Measurements from ENCODE around the gene GPX4.

- TF ChIP-seq TAF1 (IDR thresholded peaks at IDR 0.05; ENCODE audit: borderline replicate concordance, insufficient read depth, low read length) (no peak), POLR2AphosphoS5 (IDR thresholded peaks at IDR 0.05; ENCODE audit: low read depth, low read length) (no peak), REST (IDR thresholded peaks at IDR 0.05; ENCODE audit: insufficient read depth in 1 of 2, low read depth in 2 of 2, low read length in 2 of 2) (no peak)
These were observed 24.2 kb upstream of the GPX4 start for GRCh38 chr19:1079566-1080111.
